Tibial nerve (tissue), 4 donors: ENCODE data around the gene TRIM41.

Experiments
- CTCF ChIP-seq, 5 experiments: fragments of 200-600 bp in 3 of 5; fragments of 450-650 bp in 2 of 5; sonication (generic) in 3 of 5; IDR thresholded peaks; one replicate each; pipeline ENCODE4 v1.5.1; 2016 to 2019; ENCODE audit warnings: antibody characterized with exemption in 5 of 5, mild to moderate bottlenecking in 3 of 5, moderate library complexity in 2 of 5
- EP300 ChIP-seq, 2 donors: sonication (generic); formaldehyde crosslinking; IDR thresholded peaks; one replicate each; pipeline ENCODE4 v1.6.1; 2017; ENCODE audit warnings: antibody characterized with exemption in 2 of 2, mild to moderate bottlenecking in 1 of 2
- POLR2A ChIP-seq, 2 donors: fragments of 450-650 bp; IDR thresholded peaks; one replicate each; pipeline ENCODE4 v1.6.1; 2017; ENCODE audit warnings: antibody characterized with exemption in 2 of 2, mild to moderate bottlenecking in 2 of 2, moderate library complexity in 2 of 2

- TF ChIP-seq CTCF (IDR thresholded peaks at IDR 0.05) (no peak), POLR2A (IDR thresholded peaks at IDR 0.05) (no peak), EP300 (IDR thresholded peaks at IDR 0.05) (no peak)
Observed at GRCh38 chr5:181241393-181241975, 18.4 kb downstream of the TRIM41 start.
